ENCODE measurements around the gene ACTRT2. TPM values are rescaled to one million over a fixed set of nuclear protein-coding genes. Genes with fewer than 3 reads are reported as not detected.

ACTRT2 gene
- total RNA-seq, 1 donor from 2014 or later = not detected

DNA sequence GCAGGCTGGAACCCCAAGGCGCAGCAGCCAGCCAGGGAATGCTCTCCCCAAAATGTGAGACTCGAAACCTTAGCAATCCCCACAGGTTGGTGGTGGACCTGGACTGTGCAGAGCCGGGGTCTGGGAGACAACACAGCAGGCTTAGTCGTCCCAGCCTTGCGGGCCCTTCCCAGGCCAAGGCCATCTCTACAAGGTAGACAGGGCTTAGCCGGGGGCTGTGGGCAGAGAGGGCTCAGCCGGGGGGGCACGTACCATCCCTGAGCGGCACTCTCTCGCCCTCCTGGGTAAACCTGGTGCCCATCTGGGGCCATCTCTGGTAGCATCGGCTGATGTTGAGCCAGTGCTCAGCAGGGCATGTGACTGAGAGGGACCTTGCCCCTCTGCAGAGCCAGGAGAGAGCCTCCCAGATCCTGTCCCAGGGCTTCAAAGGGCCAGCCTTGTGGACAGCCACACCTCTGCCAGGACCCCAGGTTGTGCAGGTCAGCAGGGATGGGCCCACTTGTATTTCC, 2.2 kb upstream of the ACTRT2 start:
- no peaks in the 10 kb centered on the region for H3K27me3 ChIP-seq

GRCh38 chr1:3019516-3020051, 1.7 kb upstream of the ACTRT2 start:
- no peak for DNase-seq (ENCODE audit: low spot score in 2 of 2)
- Histone ChIP-seq H3K27ac (no peak overlapping the region), H3K4me1 (no peaks in the 10 kb centered on the region), H3K27me3 (no peaks in the 10 kb centered on the region), H3K4me3 (no peak overlapping the region), H3K36me3 (no peaks in the 10 kb centered on the region), H3K9me3 (no peaks in the 10 kb centered on the region)
- TF ChIP-seq, protein P1, sequence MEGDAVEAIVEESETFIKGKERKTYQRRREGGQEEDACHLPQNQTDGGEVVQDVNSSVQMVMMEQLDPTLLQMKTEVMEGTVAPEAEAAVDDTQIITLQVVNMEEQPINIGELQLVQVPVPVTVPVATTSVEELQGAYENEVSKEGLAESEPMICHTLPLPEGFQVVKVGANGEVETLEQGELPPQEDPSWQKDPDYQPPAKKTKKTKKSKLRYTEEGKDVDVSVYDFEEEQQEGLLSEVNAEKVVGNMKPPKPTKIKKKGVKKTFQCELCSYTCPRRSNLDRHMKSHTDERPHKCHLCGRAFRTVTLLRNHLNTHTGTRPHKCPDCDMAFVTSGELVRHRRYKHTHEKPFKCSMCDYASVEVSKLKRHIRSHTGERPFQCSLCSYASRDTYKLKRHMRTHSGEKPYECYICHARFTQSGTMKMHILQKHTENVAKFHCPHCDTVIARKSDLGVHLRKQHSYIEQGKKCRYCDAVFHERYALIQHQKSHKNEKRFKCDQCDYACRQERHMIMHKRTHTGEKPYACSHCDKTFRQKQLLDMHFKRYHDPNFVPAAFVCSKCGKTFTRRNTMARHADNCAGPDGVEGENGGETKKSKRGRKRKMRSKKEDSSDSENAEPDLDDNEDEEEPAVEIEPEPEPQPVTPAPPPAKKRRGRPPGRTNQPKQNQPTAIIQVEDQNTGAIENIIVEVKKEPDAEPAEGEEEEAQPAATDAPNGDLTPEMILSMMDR (IDR thresholded peaks at IDR 0.05) = no peak
- intact Hi-C loops (cut with DNase I) = no loop called here

More for the DNA sequence above, 2.2 kb upstream of the ACTRT2 start:
- no peaks in the 10 kb centered on the region for H3K9me3 ChIP-seq
- no peak overlapping the region for H3K4me3 ChIP-seq
- H3K36me3 ChIP-seq = no peaks in the 10 kb centered on the region
- intact Hi-C loops (cut with DNase I) = no loop called here
- H3K4me1 ChIP-seq = no peaks in the 10 kb centered on the region
- TF ChIP-seq, protein P1 (IDR thresholded peaks at IDR 0.05) = no peak
- H3K27ac ChIP-seq = no peak overlapping the region
- peak in 1 of 2 donors; percentile 53 for DNase-seq (ENCODE audit: low spot score in 2 of 2)

DNA sequence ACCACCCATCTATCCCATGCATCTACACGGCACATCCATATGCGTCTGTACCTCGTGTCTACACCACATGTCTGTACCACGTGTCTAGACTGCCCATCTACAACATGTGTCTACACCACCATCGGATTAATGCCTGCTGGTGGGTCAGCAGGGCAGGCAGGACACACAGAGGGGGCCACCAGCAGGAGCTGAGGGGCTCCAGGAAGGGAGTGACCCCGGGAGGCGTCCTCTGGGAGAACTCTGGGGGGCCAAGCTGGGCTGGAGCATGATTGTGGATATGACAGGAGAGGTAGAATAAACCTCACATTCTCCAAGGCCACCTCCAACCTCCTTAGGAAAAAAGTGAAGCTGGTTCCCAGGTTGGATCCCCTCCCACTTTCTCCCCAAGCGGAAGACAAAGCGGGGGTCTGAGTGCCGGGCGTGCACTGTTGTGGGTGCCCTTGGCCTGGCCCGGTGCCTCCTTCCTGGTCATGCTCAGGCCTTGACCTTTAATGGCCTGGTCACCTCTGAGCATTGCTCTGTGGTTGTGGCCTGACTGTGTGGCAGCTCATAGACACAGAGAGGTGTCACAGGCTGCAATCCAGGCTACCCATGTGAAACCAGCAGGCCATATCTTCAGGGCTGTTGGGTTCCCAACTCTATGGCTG, 881 bp upstream of the ACTRT2 start:
- Histone ChIP-seq H3K27me3 (no peaks in the 10 kb centered on the region), H3K4me1 (no peaks in the 10 kb centered on the region), H3K27ac (no peak overlapping the region), H3K9me3 (no peaks in the 10 kb centered on the region), H3K36me3 (no peaks in the 10 kb centered on the region), H3K4me3 (no peak overlapping the region)
- no peak for DNase-seq (ENCODE audit: low spot score in 2 of 2)
- TF ChIP-seq, protein P1 (IDR thresholded peaks at IDR 0.05) = no peak
- intact Hi-C loops (cut with DNase I) = no loop called here

DNA sequence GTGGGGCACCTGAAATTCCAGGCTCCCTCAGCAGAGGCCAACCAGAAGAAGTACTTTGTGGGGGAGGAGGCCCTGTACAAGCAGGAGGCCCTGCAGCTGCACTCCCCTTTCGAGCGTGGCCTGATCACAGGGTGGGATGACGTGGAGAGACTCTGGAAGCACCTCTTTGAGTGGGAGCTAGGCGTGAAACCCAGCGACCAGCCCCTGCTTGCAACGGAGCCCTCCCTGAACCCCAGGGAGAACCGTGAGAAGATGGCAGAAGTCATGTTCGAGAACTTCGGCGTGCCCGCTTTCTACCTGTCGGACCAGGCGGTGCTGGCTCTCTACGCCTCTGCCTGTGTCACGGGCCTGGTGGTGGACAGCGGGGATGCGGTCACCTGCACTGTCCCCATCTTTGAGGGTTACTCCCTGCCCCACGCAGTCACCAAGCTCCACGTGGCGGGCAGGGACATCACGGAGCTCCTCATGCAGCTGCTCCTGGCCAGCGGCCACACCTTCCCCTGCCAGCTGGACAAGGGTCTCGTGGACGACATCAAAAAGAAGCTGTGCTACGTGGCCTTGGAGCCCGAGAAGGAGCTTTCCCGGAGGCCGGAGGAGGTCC, 634 bp downstream of the ACTRT2 start:
- TF ChIP-seq, protein P1 (IDR thresholded peaks at IDR 0.05) = no peak
- H3K4me3 ChIP-seq = no peak overlapping the region
- H3K36me3 ChIP-seq = no peaks in the 10 kb centered on the region
- H3K9me3 ChIP-seq = no peaks in the 10 kb centered on the region
- DNase-seq (ENCODE audit: low spot score in 2 of 2) = peak in 1 of 2 donors; percentile 54
- H3K4me1 ChIP-seq = no peaks in the 10 kb centered on the region
- intact Hi-C loops (cut with DNase I) = no loop called here
- no peak overlapping the region for H3K27ac ChIP-seq
- H3K27me3 ChIP-seq = no peaks in the 10 kb centered on the region

GRCh38 chr1:3022511-3022973, 1.3 kb downstream of the ACTRT2 start:
- TF ChIP-seq, protein P1 (IDR thresholded peaks at IDR 0.05) = no peak
- no peaks in the 10 kb centered on the region for H3K36me3 ChIP-seq
- no peaks in the 10 kb centered on the region for H3K4me1 ChIP-seq
- no peaks in the 10 kb centered on the region for H3K9me3 ChIP-seq
- no peaks in the 10 kb centered on the region for H3K27me3 ChIP-seq
- H3K4me3 ChIP-seq = no peak overlapping the region
- peak in 1 of 2 donors; percentile 47 for DNase-seq (ENCODE audit: low spot score in 2 of 2)
- intact Hi-C loops (cut with DNase I) = no loop called here
- no peak overlapping the region for H3K27ac ChIP-seq

Data from ascending aorta (tissue), 2 donors.